ENCODE measurements around the gene BMI1. TPM values are rescaled to one million over a fixed set of nuclear protein-coding genes. Genes with fewer than 3 reads are reported as not detected.

Gene BMI1
- total RNA-seq, 2 donors from 2014 or later: 19.7 to 29.6 TPM

Other genes with a start within 250 kb of the BMI1 start
- gene EBLN1, start 103.1 kb upstream of the BMI1 start, total RNA-seq: not detected
- 10 to 100 TPM; 38.4 to 50.0 TPM for gene COMMD3, start 4.7 kb upstream of the BMI1 start, total RNA-seq
- gene SPAG6, start 24.4 kb downstream of the BMI1 start, total RNA-seq: not detected